GM12874 (cell line): ENCODE results near the gene LHX3.

Experiments
- TF ChIP-seq, protein P1 (sequence below): IDR thresholded peaks from 2 replicates; pipeline ENCODE4 v1.5.1; 2011; ENCODE audit warnings: low read depth, mild to moderate bottlenecking, control low read depth, low read length, moderate library complexity; ENCODE audit not compliant: insufficient read depth

Gene LHX3

DNA sequence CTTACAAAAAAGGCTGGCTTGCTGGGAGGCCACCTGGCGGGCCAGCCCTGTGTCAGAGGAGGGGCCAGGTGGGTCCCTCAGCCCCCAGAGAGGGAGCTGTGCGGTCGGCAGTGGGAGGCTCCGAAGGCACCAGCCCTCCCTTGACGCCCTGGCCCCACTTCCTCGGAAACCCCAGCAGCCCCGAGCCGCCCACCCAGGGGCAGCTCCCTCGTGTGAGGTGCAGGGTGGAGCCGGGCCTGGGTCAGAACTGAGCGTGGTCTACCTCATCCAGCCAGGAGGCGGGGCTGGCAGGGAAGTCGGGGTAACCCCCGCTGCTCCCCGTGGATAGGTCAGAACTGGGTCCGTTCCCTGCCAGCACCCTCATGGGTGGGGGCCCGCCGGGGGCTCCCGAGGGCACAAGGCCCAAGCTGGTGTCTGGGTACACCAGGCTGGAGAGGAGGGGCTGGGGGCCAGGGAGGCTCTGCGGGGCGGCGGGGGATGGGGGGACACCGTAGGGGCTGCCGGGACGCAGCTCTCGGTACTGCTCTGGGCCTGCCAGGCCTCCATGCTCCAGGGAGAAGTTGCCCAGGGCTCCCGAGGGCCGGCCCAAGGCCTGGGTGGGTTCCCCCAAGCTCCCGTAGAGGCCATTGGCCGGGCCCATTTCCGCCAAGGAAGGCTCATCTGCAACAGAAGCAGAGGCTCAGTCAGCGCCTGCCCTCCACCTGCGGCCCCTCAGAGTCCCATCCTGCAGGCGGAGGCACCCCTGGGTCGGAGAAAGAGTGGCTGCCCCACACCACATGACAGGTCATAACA is 7.6 kb downstream of the LHX3 start:
- TF ChIP-seq, protein P1, sequence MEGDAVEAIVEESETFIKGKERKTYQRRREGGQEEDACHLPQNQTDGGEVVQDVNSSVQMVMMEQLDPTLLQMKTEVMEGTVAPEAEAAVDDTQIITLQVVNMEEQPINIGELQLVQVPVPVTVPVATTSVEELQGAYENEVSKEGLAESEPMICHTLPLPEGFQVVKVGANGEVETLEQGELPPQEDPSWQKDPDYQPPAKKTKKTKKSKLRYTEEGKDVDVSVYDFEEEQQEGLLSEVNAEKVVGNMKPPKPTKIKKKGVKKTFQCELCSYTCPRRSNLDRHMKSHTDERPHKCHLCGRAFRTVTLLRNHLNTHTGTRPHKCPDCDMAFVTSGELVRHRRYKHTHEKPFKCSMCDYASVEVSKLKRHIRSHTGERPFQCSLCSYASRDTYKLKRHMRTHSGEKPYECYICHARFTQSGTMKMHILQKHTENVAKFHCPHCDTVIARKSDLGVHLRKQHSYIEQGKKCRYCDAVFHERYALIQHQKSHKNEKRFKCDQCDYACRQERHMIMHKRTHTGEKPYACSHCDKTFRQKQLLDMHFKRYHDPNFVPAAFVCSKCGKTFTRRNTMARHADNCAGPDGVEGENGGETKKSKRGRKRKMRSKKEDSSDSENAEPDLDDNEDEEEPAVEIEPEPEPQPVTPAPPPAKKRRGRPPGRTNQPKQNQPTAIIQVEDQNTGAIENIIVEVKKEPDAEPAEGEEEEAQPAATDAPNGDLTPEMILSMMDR, result no peak

DNA sequence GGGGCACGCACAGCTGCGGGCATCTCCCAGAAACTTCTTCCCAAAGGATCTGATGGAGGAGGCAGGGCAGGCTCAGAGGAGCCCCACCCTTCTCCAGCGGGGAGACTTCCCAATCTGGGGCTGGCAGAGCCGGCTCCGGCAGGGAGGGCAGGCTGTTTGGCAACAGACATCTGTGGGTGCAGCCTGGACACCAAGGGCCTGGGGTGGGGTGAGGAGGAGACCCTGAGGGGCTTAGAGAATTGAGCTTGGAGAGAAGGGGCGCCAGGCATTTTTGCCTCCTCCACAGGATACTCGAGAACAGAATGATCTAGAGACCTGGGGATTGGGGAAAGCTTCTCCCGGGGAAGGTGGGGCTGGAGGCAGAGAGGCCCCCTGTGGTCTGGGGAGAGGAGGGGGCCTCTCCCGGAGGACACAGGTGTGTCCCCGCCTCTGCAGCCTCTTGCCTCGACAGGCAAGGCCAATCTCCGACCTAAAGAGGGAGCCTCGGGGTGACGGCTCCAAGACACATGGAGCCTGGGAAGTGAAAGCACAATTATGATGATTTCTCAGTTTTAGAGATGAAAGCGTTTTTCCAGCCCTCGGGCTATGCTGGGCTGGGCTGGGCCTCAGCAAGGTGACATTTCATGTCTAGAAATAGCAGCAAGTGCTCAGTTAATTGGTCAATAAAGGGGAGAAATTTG is 8.4 kb downstream of the LHX3 start:
- TF ChIP-seq, protein P1, result no peak

DNA sequence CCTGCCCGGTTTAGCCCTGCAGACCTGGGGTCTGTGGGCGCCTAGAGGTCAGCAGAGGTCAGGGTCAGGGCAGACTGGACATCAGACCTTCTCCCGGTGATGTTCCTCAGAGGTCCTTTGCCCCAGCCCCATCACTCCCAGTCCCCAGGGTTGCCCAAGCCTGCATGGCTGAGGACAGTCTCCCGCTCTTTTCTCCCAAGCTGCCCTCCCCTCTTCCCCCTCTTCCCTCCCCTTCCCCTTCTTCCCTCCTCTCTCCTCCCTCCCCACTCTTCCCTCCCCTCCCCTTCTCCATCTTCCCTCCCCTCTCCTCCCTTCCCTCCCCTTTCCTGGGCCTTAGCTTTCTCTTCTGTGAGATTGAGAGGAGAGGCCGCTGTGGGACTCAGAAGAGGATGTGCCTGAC is 10.4 kb downstream of the LHX3 start:
- TF ChIP-seq, protein P1, result no peak

DNA sequence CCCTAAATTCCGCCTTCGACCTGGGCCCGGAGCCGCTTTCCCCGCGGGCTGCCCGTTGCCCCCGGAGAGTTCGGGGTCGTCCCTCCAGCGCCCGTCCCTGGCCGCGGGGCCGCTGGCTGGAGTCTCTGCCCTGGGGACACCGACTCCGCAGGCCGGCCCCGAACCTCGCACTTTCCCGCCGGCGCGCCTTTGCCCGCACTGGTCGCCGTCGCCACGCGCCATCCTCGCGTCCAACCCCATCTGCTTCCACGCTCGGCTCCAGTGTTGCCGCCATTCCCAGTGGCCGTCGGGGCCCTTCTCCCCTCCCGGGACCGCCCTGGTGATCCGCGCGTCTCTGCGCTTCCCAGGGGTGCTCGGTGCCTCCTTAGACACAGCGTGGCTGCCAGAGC is 11.0 kb downstream of the LHX3 start:
- TF ChIP-seq, protein P1, result no peak

DNA sequence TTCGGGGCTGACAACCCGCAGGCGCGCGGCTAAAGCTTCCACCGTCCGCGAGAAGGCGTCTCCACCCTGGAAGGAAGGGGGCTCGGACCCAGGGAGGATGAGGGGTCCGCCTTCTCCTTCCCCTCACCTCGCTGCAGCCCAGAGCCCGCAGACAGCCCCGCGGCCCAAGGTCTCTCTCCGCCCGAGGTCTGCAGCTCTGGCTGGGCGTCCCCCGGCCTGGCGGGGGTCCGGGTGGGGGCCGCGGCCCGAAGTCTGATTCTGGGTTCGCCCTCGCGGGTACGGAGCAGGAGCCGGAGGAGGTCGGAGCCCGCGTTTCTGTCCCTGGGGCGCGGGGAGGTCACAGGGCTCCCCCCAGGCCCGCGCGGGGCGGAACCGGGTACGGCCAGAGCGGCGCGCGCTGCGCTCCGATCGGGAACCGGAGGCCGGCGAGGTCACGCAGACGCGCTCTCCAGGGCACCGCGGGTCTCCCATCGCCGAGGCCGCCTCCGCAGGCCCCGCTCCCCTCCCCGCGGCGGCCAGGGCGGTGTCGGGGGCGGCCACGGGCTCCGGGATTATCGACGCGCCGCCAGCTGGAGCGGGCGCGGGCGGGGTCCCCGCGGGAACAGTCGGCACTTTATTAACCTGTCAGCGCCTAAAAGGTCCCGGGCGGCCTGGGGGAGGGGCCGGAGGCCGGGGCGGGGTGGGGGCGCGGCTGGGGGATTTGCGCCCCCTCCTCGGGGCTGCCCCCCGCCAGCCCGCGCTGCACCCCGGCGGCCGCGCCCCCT is 11.6 kb downstream of the LHX3 start:
- TF ChIP-seq, protein P1, result no peak

DNA sequence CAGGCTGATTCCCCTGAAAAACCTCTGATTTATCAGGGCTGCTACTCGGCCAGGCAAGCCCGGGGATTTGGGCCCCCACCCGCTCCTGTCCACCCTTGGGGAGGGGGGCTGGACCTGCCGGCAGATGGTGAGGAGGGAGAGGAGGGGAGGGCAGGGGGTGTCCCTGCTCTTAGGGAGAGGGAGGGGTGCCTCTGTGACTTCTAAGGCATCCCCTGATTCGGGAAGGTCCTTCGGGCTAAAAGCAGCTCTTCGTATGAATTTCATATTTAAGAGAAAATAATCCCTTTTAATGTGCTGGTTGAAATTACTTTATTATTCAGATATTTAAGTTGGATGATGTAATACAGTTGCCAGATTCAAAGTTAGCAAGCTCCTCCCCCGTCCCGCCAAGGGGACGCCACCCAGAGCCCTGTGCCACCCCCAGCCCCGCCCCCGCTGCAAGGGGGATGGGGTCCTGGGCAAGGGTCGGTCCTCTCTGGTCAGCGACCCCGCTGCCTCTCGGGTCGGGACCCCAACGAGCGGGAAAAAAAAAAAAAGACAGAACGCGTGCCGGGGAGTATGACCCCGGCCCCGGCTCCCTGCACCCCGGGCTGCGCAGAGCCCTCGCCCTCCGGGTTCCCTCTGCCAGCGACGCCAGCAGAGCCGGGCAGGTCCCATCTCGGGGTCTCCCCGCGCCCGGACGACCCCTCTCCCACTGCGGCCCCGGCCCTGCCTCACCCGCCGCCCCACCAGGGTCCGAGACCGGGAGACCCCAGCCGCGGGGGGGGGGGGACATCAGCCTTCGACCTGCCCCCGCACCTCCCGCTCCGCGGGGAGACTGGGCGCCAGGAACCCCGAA is 12.4 kb downstream of the LHX3 start:
- TF ChIP-seq, protein P1, result no peak
